OCI-LY3 (cell line): Measurements from ENCODE around the gene VTI1A.

Source experiments
- CTCF ChIP-seq: fragments of 200-600, 300-600 bp; sonication (generic); IDR thresholded peaks from 2 replicates; pipeline ENCODE4 v1.5.1; 2014; ENCODE audit warnings: antibody characterized with exemption, low read length, low read depth
- EZH2phosphoT487 ChIP-seq: fragments of 200-600 bp; shearing (Covaris generic); IDR thresholded peaks from 2 replicates; pipeline ENCODE4 v1.6.1; 2018; ENCODE audit warnings: antibody characterized with exemption, mixed run types, low read depth

DNA sequence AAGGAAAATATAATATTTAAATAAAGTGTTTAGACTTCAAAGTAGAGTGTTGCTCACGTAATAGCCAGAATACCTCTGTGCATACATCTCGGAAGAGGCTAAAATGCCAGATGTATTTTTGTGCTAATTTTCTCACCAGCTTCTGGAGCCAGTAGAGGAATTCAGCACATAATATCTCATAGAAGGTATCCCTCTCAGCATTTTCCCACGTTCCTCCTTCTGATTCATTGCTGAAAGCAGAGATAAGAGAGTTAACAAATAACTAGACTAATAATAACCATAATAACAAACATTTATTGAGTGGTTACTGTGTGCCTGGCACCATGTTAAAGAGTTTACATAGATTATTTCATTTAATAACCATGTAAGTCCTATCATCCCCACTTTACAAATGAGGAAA, 123.6 kb downstream of the VTI1A start:
- no peak for TF ChIP-seq CTCF
- TF ChIP-seq EZH2phosphoT487, result no peak
